Measurements from ENCODE around the gene NTM.
A peak's percentile ranks its signal among the peaks of the same experiment; 100 is the strongest.

NTM gene

DNA sequence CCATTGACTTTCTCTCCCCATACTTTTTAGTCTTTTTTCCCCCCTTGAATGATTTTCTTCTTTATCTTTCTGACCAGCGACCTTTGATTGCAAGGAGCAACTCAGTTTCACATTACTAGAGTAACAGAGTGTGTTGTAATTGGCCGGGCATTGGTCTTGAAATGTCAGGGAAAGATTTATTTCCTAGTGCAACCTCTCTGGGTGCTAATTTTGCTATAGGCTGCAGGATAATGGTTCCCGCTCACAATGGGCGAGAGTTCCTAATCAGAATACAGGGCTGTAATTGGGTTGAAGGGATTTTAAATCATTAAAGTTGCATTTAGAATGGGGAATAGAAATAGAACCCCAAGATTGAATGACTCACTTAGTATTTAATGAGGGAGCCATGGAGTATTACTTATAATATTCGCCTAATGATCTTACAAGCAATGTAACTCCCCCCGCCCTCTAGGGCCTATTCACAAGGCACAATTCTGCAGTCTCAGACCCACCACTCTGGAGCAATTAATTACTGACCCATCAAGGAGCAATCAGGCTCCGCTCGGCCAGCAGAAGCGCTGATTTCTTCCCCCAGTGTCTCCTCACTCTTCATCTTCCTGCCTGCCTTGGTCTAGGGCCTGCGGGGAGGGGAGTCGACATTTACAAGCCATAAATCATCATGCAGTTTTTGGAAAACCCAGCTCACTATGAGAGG lies 725.9 kb downstream of the NTM start:
- no peak for DNase-seq

DNA sequence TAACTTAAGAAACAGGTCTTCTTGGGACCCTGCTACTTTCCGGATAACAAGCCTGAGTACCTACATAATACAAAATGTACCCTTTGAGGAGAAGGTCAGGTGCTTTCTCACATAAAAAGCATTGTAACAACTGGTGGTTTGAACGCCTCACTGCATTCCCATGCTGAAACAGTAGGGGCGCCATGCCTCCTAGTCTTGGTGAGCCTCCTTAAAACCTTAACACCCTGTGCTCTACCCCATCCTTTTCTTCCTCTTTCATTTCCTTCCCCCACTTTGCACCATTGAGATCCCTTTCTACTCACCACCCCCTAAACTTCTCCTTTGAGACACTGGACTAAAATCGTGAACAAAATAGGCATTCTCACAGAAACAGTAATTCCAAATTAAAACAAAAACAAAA lies 729.3 kb downstream of the NTM start:
- DNase-seq = peak; percentile 49

DNA sequence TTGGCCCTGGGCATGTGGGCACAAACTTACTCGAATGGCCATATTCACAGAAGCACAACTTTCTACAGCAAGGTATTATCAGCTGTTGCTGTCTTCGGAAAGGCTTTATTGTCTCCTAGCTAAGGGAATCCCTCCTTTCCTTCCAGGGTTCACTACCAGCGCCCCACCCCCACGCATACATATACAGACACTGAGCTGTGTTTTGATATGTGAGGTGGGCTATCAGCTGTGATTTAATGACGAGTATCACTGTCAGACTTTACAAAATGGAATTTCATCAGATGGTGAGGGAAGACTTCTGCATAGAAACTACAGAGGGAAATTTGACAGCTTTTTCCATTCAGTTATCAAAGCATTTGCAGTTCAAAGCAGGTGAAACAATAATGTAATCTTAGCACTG lies 730.2 kb downstream of the NTM start:
- DNase-seq = no peak

DNA sequence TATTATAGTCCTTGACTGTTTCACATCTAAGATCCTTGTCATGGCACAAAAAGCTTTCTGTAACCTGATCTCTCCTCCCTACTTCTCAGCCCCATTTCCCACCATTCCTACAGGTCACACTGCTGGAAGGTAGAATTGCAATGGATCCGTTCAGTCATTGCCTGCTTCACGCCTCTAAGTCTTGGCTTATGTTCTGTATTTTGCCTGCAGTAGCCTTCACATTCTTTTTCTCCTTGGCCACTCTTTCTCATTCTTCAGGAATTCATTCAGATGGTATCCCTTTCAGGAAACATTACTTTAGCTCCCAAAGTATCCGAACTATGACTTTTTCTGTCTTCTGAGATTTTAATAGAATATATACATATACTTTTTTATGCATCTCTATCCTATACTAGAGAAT lies 731.5 kb downstream of the NTM start:
- DNase-seq = no peak

DNA sequence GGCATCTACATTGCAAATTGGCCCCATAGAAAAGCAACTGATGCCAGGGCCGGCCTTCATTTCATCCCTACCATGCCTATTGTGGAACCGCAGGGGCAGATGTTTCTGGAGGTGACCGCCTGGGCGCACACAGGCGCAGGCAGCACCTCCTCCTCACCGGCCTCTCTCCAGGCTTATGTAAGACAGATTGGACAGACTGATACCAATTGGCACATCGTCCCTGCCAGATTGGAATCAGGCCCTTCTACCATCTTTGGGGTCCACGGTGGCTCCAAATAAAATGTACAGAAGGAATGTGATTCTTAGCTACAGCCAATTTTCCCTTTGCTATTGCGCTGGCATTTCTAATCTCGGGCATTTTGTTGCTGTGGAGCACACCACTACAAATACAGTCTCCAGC lies 732.6 kb downstream of the NTM start:
- DNase-seq = no peak

DNA sequence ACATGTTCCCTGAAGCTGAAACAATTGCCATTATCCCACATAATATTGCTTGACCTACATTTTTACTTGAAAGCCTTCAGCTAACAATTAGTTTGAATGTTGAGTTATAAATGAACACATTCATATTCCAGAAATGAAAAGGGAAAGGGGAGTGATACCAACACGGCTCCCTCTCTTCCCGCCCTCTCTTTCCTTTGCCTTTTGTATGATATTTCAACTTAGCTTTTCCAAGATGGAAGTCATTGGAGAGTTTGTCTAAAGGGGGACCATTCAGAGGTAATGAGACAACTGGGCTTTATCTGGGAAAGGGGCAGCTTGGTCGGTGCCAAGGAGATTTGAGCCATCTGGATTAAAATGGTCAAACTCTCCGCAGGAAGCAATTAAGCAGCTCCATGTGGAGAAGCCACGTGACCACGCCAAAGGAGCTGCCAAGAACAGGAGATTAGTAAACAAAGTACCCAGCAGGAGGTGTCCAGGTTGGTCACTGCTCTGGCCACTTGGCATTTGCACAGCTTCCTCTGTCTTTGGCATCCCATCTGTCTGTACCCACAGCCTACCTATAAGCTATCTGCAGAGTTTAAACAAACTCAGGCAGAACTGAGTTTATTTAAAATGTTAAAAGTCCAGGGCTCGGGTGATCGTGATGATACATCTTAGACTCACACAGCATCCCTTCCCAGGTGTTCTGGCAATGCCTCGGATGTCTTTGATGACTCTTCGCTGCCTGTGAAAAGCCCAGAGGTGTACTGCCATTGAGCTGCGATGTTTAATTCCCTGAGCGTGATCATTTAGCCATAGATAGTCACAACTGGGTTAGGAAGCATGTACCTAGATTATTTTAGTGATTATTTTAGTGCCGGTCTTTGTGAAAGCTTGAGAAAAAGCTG lies 735.9 kb downstream of the NTM start:
- no peak for DNase-seq

DNA sequence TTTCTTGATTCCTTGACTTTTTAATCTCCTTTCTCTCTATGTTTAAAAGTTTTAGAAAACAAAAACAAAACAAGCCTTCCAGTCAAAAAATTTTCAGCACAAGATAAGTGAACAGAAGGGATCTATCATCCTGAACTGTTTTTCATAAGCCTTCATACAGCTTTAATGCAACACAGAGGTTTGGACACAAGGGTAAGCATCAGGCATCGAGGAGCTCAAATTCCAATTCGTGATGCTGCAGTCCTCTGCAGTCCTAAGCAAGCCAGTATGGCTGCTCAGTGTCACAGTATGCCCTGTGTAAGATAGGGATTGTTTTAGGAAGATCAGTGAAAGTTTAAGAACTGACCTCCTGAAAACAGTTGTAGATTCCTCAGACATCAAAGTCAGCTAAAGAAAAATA lies 740.9 kb downstream of the NTM start:
- DNase-seq = no peak

DNA sequence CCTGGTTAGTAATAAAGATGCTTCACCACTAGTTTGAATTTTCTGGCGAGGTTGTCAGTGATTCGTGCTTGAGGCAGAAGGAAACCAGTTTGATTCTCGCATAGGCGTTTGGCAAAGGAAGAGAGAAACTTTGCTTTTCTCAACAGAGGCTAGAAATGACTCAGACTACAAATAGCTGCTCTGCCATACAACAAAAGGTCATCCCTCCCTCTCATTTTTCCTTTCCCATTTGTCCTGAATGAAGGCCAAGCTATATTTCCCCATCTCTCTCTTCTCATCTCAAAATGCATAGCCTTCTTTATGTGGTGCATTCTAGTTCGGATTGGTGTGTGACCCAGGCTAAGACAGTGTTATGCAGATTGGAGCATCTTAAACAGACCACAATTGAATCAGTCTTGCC lies 741.4 kb downstream of the NTM start:
- DNase-seq = no peak

DNA sequence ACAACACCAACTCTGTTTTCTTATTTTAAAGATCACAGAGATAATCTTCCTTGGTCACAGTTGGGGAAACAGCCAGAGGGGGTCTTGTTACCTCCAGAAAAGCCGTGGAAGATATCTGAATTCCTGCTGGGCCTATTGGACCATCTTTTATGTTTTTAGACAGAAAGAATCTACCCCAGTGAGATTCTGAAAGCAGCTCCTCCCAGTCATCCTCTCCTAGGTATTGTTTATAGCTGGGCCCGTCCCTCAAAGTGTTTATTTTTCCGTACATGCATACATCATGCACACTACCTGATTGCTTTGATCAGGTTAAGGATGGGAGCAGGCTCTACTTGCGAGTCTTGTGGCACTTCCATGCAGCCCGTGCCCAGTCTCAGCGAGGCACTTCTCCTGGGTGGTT lies 742.4 kb downstream of the NTM start:
- DNase-seq = no peak

DNA sequence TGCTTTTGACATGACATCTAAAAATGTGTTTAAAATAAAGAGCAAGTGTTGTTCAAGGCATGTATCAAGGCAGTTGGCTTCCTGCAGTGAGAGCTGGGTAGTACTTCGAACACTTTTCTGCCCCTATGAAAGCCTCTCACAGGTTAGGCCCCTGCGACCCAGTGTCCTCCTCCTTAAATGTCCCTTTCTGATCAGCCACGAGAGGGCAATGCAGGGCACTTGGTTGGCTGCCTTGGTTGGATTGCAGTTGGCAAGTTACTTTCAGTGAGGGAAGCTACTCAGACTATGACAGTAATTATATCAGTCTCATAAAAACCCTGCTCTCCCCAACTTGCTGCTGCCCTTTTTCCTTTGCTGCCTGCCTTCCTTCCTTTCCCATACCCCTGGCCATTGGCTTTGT lies 743.8 kb downstream of the NTM start:
- DNase-seq = peak; percentile 50

DNA sequence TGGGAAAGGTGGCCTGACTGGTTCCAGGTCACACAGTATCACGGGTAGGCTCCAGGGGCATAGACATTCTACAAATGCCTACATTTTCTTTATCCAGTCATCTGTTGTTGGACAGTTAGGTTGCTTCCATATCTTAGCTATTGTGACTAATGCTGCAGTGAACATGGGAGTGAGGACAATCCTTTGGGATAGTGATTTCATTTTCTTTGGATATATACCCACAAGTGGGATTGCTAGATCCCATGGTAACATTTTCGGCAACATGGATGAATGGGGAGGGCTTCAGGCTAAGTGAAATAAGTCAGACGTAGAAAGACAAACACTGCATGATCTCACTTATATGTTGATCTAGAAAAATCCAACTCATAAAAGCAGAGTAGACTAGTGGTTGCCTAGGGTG lies 744.3 kb downstream of the NTM start:
- DNase-seq = no peak

DNA sequence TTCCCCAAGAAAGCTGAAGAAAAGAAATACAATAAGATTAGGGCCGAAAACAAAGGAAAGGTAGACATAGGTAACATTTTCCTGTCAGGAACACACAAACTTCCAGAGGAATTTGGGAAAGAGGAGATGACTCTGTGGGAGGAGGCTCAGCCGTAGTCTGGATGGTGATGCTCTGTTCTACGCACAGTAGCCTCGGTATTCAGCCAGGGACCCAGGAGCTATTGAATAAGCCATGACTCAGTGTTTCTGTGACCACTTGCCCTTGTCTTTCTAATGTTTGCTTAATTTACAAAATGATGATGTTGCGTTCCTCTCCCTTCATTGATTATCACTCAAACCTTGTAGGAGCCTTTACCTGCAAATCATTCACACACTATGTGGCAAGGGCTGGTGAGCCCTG lies 745.0 kb downstream of the NTM start:
- no peak for DNase-seq

DNA sequence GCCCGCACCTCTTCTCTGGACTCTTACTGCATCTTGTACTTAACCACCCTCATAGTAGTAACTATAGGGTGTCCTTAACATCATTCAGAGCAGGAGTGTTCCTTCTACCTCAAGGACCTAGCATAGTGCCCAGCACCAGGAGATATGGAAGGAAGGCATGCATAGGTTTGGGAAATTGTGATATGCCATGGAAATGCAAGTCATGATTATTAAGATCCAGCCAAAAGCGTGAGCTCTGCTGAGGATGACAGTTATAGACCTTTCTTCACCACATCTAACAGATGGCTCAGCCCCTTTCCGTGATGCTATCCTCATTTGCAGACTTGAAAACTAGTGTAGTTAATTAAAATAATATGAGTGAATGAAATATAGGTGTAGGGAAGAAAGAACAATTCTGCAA lies 746.1 kb downstream of the NTM start:
- DNase-seq = no peak

DNA sequence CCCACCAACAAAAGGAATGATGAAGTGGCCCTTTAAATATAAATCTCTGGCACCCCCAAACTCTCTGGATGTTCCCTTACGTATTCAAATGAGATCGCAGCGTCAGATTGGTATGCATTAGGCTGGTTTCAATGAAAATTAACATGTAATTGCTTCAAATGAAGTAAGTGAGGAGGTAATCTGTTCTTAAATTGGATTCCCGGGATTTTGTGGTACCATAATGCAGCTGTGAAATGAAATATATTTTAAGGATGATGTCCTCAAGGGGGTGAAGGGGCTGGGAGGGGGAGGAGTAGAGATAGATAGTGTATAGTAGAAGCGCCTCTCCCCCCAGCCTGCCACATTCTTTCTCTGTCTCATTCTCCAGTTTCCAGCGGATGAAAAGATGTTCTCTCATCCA lies 748.2 kb downstream of the NTM start:
- no peak for DNase-seq

DNA sequence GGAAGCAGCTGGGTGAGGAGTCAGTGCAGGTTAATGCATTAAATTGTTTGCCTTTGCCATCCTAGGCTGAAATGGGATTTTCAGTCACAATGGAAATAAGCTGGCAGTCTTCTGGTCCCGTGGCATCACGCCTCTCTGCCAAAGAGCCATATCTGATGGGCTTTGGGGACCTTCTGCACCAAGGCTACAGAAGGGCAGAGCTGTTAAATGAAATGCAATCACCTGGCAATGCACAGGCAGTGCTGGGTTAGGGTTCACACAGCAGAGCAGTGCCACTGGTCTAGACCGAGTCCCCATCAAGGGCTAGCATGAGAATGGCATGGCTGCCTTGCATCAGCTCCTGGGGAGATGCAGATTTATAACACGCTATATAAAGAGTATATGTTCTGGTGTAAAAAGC lies 749.2 kb downstream of the NTM start:
- DNase-seq = no peak

DNA sequence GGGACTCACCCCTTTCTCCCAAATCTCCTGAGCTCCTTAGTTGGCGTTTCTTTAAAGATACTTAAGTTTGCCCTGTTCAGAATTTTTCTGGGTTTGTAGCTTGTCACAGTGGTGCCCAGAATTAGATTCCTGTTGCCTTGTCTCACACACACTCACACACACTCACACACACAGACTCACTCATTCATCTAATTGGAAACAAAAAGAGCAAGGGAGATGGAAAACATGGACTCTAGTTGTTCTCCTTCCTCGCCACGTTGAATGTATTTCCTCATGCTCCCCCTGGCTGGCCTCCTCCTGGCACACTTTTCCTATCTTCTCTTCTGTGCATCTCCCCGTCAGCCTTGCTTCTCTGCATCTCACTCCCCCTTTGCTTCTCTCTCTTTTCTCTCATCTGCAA lies 752.3 kb downstream of the NTM start:
- no peak for DNase-seq

DNA sequence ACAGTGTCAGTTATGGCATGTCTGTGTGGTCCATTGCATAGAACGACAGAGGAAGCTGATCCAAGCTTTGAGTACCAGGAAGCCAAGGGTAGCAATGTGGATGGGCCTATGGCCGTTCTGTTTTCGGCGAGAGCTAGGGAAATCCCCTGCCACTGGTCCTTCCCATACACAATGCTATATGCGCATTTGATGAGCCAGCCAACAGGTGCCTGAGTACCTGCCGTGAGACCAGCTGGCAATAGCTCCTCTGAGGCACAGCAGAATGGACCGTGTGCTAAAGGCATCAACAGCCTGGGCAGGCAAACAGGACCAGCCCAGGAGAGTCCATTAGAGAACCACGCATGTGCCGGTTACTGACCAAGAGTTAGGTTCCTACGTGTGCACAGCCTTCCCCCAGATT lies 753.0 kb downstream of the NTM start:
- DNase-seq = no peak

DNA sequence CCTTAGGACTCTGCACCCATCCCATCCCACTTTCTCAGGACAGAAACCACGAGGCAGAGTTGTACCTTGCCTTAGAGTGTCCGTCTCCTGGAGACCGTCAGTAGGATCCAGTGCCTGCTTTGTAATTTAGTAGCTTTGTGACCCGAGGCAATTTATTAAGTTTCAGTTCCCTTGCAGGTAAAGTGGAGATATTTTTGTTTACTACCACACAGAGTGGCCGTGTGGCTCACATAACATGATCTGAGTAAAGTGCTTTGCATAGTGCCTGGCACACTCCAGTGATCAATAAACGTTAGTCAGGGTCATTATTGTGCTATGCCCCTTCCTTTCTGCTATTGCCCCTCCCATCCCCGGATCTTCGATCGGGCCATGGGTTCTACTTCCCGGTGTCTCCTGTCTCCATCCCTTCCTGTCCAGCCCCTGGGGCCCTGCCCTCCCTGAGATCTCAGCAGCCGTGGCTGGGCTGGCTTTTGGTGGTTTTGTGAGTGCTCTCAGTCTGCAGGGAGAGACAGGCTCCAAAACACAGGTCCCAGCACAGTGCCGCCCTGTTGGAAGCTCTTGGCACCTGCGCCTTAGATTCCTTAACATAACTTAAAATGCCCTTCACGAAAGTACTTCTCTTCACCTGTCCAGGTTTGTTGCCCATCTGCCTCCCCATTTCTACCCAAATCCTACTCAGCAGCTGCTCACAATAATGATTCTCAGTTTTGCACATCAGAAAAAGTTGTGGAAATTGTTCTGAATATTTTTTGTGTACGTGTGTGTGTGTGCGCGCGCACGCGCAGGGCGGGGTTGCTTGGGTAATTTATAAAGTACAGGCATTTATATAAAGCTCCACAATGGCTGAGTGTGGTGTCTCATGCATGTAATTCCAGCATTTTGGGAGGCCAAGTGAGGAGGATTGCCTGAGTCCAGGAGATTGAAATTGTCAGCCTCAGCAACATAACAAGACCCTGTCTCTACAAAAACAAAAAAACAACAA lies 753.7 kb downstream of the NTM start:
- no peak for DNase-seq

DNA sequence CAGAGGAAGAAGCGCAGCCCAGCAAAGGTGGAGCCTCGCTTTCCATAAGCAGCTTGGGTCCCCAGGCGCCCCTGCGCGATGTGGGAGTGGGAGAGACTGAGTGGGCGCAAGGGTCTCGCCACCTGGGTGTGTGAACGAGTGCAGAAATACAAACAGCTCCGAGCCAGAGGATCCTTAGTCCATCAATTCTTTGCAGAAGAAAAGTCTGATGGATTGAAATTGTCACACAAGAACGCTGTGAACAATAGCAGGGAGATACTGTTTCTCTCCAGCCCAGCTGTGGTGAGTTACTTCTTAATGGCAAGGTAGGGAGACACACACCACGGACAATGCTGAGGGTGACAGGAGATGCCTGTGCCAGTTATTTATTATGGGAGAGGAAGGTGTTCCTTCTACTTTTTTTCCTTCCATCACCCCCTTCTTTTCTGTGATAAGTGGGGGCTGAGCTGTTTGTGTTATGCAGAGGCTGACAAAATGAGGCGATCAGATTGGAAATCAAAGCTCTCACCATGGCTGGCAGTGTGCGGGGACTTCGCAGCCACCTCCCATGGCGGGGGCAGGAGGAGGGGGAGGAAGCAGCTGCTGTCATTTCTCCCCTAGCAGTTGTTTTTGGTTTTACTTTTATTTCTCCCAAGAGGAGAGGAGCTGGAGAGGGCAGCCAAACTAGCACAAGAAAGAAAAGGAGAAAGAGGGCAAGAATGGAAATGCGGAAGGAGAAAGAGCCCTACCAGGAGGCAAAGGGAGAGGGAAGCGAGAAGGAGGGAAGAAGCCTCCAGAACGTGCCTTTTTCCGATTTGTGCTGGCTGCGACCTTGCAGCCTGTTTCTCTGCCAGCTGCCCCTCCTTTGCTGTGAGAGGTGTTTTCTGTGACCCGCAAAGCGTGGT lies 755.8 kb downstream of the NTM start:
- no peak for DNase-seq

DNA sequence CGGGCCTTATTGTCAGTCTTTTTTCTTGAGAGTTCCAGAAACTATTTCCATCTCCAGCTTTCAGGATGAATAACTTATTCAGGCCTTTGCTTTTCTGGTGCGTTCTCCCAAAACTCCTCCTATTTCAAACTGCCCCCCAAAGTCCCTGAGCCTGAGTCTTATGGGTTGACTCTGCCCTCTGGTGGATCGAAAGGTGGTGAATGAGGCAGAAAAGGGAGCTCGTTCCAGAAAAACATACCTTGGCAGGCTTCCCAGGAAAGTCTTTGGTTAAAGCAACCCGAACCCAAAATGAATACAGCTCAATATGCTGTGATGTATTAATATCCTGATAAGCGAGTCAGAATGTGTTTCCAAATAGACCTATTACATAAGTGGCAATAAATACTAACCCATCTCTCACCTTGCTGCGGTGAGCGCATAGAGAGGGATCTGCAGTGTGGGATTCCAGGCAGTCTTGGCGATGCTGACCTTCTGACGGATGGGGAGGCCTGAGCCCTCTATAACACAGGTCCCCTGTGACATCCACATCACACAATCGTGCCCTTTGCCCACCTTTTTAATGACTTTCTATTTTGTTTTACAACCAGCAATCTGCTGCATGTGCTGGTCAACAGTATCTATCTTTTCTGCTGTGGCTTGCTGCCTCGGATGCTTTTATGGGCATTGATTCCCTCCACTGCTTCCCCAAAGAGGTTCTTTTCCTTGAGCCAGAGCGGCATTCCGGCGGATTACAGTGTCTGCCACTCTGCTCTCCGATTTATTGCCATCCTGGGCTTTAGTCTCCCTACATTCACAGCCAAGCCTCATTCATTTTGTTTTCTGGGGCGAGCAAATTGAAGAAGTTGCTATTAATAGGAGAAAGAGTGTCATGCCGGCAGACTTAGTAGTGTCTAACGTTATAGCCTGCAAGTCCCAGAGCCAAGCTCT lies 756.8 kb downstream of the NTM start:
- DNase-seq = peak; percentile 5

DNA sequence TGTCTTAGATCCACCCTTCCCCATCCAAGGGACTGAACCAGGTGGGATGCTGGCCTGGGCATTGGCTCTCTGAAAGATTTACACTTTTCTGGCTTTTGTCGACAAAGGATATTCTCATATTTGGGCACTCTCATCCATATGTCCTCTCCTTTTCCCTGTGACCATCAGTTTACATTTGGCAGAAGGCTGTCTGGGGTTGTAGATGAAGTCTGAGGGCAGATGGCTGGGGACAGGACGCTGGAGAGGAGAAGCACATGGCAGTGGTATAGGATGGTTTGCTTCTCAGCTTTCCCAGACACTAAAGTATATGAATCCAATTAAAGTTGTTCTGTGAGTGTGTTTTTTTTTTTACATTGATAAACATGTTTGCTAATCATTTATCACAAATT lies 757.5 kb downstream of the NTM start:
- DNase-seq = no peak

Data from OCI-M1 (cell line).